ENCODE measurements around the gene BMPR1B. TPM values are rescaled to one million over a fixed set of nuclear protein-coding genes. Genes with fewer than 3 reads are reported as not detected.
"Not testable (repeated sequence)": the region's sequence is repeated elsewhere in the genome, so short reads cannot be mapped to it uniquely, and the experiment has no call there.

Gene BMPR1B
- total RNA-seq, 1 experiment from 2014 or later, result not detected

DNA sequence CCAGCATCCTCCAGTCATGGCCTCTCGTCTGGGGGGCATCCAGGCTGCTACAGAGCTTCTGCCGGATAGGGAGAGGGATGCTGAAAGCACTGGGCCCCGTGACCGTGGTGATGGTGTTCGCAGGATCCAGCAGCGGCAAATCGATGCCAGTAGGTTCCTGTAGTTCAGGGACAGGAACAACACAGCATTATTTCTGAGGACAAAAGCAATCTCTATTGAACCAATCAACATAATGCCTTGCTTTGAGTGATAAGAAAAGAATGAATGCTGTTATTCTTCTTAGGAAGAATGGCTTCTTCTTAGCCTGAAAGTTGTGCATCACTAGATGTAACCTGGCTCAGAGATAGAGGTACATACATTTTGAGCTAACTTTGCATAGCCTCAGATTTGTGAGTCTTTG is 412.4 kb downstream of the BMPR1B start:
- Histone ChIP-seq H3K4me3 (replicated peaks in 1 of 2; ENCODE audit: low read depth in 1 of 2, low read length in 2 of 2) (no peak overlapping the region), H3K4me1 (ENCODE audit: control insufficient read depth in 1 of 2, insufficient read depth in 2 of 2, low read length in 2 of 2) (no peaks in the 10 kb centered on the region), H3K4me2 (ENCODE audit: low read length) (no peak overlapping the region), H3K9ac (ENCODE audit: low read length) (no peak overlapping the region), H3K9me2 (ENCODE audit: insufficient read depth) (no peaks in the 10 kb centered on the region), H3K27ac (ENCODE audit: low read depth, low read length) (no peak overlapping the region), H3K79me2 (ENCODE audit: insufficient read depth, low read length) (no peaks in the 10 kb centered on the region), H3K36me3 (ENCODE audit: control insufficient read depth in 1 of 2, insufficient read depth in 2 of 2, low read length in 2 of 2) (no peaks in the 10 kb centered on the region), H3K27me3 (ENCODE audit: insufficient read depth, low read length) (no peaks in the 10 kb centered on the region), H2AFZ (ENCODE audit: low read depth, low read length, poor library complexity, severe bottlenecking) (no peak overlapping the region), H4K20me1 (ENCODE audit: insufficient read depth) (no peaks in the 10 kb centered on the region), H3K9me3 (ENCODE audit: control insufficient read depth in 1 of 2, insufficient read depth in 1 of 2, low read depth in 1 of 2, low read length in 2 of 2) (no peaks in the 10 kb centered on the region)
- no TSS peak for BruUV-seq (replicated peaks)
- POLR2A ChIA-PET, result no interaction called here
- ATAC-seq (no peak), DNase-seq (ENCODE audit: low read depth, low spot score) (no peak)
- intact Hi-C loops (cut with micrococcal nuclease), result no loop called here
- CTCF ChIA-PET, result interaction anchor here (1.5 kb wide), 1 partner anchor 14 kb away, joined by 5 read pairs; no protein-coding TSS in a partner anchor
- no peak for TF ChIP-seq TCF7L2 (IDR thresholded peaks at IDR 0.05; ENCODE audit: borderline replicate concordance, extremely low read depth, insufficient read depth, insufficient read length)
- TF ChIP-seq SIN3A (IDR thresholded peaks at IDR 0.05; ENCODE audit: low read depth), result no peak
- TF ChIP-seq EZH2 (IDR thresholded peaks at IDR 0.05), result no peak
- TF ChIP-seq RAD21 (IDR thresholded peaks at IDR 0.05; ENCODE audit: low read depth), result no peak
- TF ChIP-seq SP1 (IDR thresholded peaks at IDR 0.05; ENCODE audit: low read depth), result no peak
- TF ChIP-seq, protein P1, sequence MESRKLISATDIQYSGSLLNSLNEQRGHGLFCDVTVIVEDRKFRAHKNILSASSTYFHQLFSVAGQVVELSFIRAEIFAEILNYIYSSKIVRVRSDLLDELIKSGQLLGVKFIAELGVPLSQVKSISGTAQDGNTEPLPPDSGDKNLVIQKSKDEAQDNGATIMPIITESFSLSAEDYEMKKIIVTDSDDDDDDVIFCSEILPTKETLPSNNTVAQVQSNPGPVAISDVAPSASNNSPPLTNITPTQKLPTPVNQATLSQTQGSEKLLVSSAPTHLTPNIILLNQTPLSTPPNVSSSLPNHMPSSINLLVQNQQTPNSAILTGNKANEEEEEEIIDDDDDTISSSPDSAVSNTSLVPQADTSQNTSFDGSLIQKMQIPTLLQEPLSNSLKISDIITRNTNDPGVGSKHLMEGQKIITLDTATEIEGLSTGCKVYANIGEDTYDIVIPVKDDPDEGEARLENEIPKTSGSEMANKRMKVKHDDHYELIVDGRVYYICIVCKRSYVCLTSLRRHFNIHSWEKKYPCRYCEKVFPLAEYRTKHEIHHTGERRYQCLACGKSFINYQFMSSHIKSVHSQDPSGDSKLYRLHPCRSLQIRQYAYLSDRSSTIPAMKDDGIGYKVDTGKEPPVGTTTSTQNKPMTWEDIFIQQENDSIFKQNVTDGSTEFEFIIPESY (IDR thresholded peaks at IDR 0.05; ENCODE audit: extremely low read depth, insufficient replicate concordance, low read length), result no peak
- TF ChIP-seq JUND (IDR thresholded peaks at IDR 0.05), result no peak
- RAD21 ChIA-PET (ENCODE audit: low non-redundant PET in 1 of 2, low total read pairs in 2 of 2, uncharacterized antibody in 2 of 2, unreplicated experiment in 2 of 2), result no interaction called here

DNA sequence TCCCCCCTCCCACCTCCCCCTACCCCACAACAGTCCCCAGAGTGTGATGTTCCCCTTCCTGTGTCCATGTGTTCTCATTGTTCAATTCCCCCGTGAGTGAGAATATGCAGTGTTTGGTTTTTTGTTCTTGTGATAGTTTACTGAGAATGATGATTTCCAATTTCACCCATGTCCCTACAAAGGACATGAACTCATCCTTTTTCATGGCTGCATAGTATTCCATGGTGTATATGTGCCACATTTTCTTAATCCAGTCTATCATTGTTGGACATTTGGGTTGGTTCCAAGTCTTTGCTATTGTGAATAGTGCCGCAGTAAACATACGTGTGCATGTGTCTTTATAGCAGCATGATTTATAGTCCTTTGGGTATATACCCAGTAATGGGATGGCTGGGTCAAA is 413.6 kb downstream of the BMPR1B start:
- H3K9me2 ChIP-seq (ENCODE audit: insufficient read depth); H3K79me2 ChIP-seq (ENCODE audit: insufficient read depth, low read length); RAD21 ChIA-PET (ENCODE audit: low non-redundant PET in 1 of 2, low total read pairs in 2 of 2, uncharacterized antibody in 2 of 2, unreplicated experiment in 2 of 2); ATAC-seq; H3K4me3 ChIP-seq (replicated peaks in 1 of 2; ENCODE audit: low read depth in 1 of 2, low read length in 2 of 2); intact Hi-C loops (cut with micrococcal nuclease); H2AFZ ChIP-seq (ENCODE audit: low read depth, low read length, poor library complexity, severe bottlenecking); BruUV-seq (replicated peaks); H3K36me3 ChIP-seq (ENCODE audit: control insufficient read depth in 1 of 2, insufficient read depth in 2 of 2, low read length in 2 of 2); H3K4me2 ChIP-seq (ENCODE audit: low read length); H3K9ac ChIP-seq (ENCODE audit: low read length); CTCF ChIA-PET; H3K4me1 ChIP-seq (ENCODE audit: control insufficient read depth in 1 of 2, insufficient read depth in 2 of 2, low read length in 2 of 2); H3K27me3 ChIP-seq (ENCODE audit: insufficient read depth, low read length); POLR2A ChIA-PET; H3K27ac ChIP-seq (ENCODE audit: low read depth, low read length); H4K20me1 ChIP-seq (ENCODE audit: insufficient read depth); H3K9me3 ChIP-seq (ENCODE audit: control insufficient read depth in 1 of 2, insufficient read depth in 1 of 2, low read depth in 1 of 2, low read length in 2 of 2); DNase-seq (ENCODE audit: low read depth, low spot score): not testable (repeated sequence)

All from HCT116 (cell line).